GM21529 (cell line): ENCODE data around the gene OMP.

Experiments
- ATAC-seq: cut with Tn5 transposase; IDR thresholded peaks from one replicate; pipeline ENCODE4 v1.9.1; 2021; ENCODE audit not compliant: unreplicated experiment

The OMP gene

GRCh38 chr11:77101043-77101537 lies 1.6 kb upstream of the OMP start:
- no peak for ATAC-seq

- no peak for ATAC-seq
These were observed 679 bp downstream of the OMP start for GRCh38 chr11:77103319-77103718.

GRCh38 chr11:77104727-77105126 lies 2.1 kb downstream of the OMP start:
- ATAC-seq: no peak

GRCh38 chr11:77106321-77106720 lies 3.7 kb downstream of the OMP start:
- ATAC-seq: no peak

GRCh38 chr11:77106759-77107158 lies 4.1 kb downstream of the OMP start:
- ATAC-seq: no peak

- no peak for ATAC-seq
These were observed 5.3 kb downstream of the OMP start for GRCh38 chr11:77107950-77108349.

GRCh38 chr11:77108436-77108835 lies 5.8 kb downstream of the OMP start:
- ATAC-seq: no peak

- ATAC-seq: no peak
These were observed 6.8 kb downstream of the OMP start for GRCh38 chr11:77109236-77110019.

GRCh38 chr11:77110836-77111235 lies 8.2 kb downstream of the OMP start:
- no peak for ATAC-seq

GRCh38 chr11:77111277-77111676 lies 8.6 kb downstream of the OMP start:
- ATAC-seq: no peak

GRCh38 chr11:77111946-77112345 lies 9.3 kb downstream of the OMP start:
- ATAC-seq: no peak

GRCh38 chr11:77112641-77113381 lies 10.2 kb downstream of the OMP start:
- ATAC-seq: no peak

GRCh38 chr11:77113382-77114088 lies 10.9 kb downstream of the OMP start:
- ATAC-seq: no peak

- no peak for ATAC-seq
These were observed 11.4 kb downstream of the OMP start for GRCh38 chr11:77114089-77114463.

GRCh38 chr11:77115181-77115611 lies 12.6 kb downstream of the OMP start:
- no peak for ATAC-seq

GRCh38 chr11:77115956-77116355 lies 13.3 kb downstream of the OMP start:
- no peak for ATAC-seq

- ATAC-seq: no peak
These were observed 14.9 kb downstream of the OMP start for GRCh38 chr11:77117492-77117891.

GRCh38 chr11:77118086-77118485 lies 15.4 kb downstream of the OMP start:
- no peak for ATAC-seq

GRCh38 chr11:77118971-77119370 lies 16.3 kb downstream of the OMP start:
- ATAC-seq: no peak

GRCh38 chr11:77119531-77119936 lies 16.9 kb downstream of the OMP start:
- ATAC-seq: no peak

- ATAC-seq: no peak
These were observed 17.9 kb downstream of the OMP start for GRCh38 chr11:77120571-77120970.
